ENCODE results near the gene MDP1.

DNA sequence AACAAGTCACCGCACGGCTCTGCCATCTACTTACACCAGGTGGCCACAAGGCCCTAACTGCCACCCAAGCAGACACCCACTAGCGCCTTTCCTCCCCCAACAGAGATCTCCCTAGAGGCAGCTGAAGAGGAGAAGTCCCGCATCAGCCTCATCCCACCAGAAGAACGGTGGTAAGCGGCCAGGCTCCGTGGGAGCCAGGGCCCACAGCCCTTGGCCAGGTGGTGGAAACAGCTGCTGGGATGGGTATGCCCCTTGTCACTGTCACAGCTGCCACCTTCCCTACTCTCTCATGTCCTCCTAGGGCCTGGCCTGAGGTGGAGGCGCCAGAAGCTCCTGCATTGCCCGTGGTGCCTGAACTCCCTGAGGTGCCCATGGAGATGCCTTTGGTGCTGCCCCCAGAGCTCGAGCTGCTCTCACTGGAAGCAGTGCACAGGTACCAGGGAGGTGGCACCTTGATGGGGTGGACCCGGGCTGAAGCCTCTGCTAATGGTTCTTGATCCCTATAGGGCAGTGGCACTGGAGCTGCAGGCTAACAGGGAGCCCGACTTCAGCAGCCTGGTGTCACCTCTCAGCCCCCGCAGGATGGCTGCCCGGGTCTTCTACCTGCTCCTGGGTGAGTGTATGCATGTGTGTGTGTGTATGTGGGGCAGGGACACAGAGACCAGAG is 36.4 kb downstream of the MDP1 start:
- TF ChIP-seq MAX (IDR thresholded peaks at IDR 0.05): no peak
- no peak for TF ChIP-seq NR3C1 (IDR thresholded peaks at IDR 0.05)
- no peak for TF ChIP-seq EP300 (IDR thresholded peaks at IDR 0.05)
- TF ChIP-seq, protein P1, sequence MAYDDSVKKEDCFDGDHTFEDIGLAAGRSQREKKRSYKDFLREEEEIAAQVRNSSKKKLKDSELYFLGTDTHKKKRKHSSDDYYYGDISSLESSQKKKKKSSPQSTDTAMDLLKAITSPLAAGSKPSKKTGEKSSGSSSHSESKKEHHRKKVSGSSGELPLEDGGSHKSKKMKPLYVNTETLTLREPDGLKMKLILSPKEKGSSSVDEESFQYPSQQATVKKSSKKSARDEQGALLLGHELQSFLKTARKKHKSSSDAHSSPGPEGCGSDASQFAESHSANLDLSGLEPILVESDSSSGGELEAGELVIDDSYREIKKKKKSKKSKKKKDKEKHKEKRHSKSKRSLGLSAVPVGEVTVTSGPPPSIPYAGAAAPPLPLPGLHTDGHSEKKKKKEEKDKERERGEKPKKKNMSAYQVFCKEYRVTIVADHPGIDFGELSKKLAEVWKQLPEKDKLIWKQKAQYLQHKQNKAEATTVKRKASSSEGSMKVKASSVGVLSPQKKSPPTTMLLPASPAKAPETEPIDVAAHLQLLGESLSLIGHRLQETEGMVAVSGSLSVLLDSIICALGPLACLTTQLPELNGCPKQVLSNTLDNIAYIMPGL (CRISPR knock-in tag; IDR thresholded peaks at IDR 0.05; ENCODE audit: borderline replicate concordance): no peak
- TF ChIP-seq CHD2 (IDR thresholded peaks at IDR 0.05; ENCODE audit: low read length, partially characterized antibody): no peak
- TF ChIP-seq JUN (IDR thresholded peaks at IDR 0.05): no peak
